ENCODE data around the gene ELOF1.

GRCh38 chr19:11596156-11596555 is 37.1 kb upstream of the ELOF1 start:
- no peak for TF ChIP-seq POLR2A (IDR thresholded peaks at IDR 0.05; ENCODE audit: low read depth, low read length)
- TF ChIP-seq RAD21 (IDR thresholded peaks at IDR 0.05; ENCODE audit: low read length), result no peak
- TF ChIP-seq, protein P1, sequence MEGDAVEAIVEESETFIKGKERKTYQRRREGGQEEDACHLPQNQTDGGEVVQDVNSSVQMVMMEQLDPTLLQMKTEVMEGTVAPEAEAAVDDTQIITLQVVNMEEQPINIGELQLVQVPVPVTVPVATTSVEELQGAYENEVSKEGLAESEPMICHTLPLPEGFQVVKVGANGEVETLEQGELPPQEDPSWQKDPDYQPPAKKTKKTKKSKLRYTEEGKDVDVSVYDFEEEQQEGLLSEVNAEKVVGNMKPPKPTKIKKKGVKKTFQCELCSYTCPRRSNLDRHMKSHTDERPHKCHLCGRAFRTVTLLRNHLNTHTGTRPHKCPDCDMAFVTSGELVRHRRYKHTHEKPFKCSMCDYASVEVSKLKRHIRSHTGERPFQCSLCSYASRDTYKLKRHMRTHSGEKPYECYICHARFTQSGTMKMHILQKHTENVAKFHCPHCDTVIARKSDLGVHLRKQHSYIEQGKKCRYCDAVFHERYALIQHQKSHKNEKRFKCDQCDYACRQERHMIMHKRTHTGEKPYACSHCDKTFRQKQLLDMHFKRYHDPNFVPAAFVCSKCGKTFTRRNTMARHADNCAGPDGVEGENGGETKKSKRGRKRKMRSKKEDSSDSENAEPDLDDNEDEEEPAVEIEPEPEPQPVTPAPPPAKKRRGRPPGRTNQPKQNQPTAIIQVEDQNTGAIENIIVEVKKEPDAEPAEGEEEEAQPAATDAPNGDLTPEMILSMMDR (conservative IDR thresholded peaks at IDR 0.05; ENCODE audit: low read depth, low read length), result no peak
- TF ChIP-seq FOS (IDR thresholded peaks at IDR 0.05; ENCODE audit: low read depth, low read length), result no peak
- TF ChIP-seq MAFK (IDR thresholded peaks at IDR 0.05; ENCODE audit: low read depth, low read length), result no peak
- no peak for TF ChIP-seq MXI1 (IDR thresholded peaks at IDR 0.05; ENCODE audit: borderline replicate concordance, low read depth, low read length)
- no peak for TF ChIP-seq RCOR1 (IDR thresholded peaks at IDR 0.05; ENCODE audit: insufficient replicate concordance, low read length)
- no peak for TF ChIP-seq NFE2L2 (IDR thresholded peaks at IDR 0.05; ENCODE audit: low read depth, low read length)
- TF ChIP-seq CHD1 (IDR thresholded peaks at IDR 0.05; ENCODE audit: low read depth, low read length), result no peak
- TF ChIP-seq SMC3 (IDR thresholded peaks at IDR 0.05; ENCODE audit: low read depth, low read length), result no peak
- no peak for TF ChIP-seq BHLHE40 (IDR thresholded peaks at IDR 0.05; ENCODE audit: low read depth, low read length)
- TF ChIP-seq ELK1 (IDR thresholded peaks at IDR 0.05; ENCODE audit: borderline replicate concordance, low read depth, low read length), result no peak
